SW480 (cell line): Measurements from ENCODE around the gene UTP20.
"Not testable (repeated sequence)": the region's sequence is repeated elsewhere in the genome, so short reads cannot be mapped to it uniquely, and the experiment has no call there.

Source experiments
- DNase-seq: peaks from one replicate; pipeline ENCODE4 v3.0.0-alpha.2; 2016; ENCODE audit warnings: low spot score

Gene UTP20

GRCh38 chr12:101327546-101327945 lies 47.6 kb downstream of the UTP20 start:
- DNase-seq: no peak

- no peak for DNase-seq
These were observed 49.0 kb downstream of the UTP20 start for GRCh38 chr12:101328917-101329316.

- no peak for DNase-seq
These were observed 50.7 kb downstream of the UTP20 start for GRCh38 chr12:101330631-101331030.

- no peak for DNase-seq
These were observed 56.5 kb downstream of the UTP20 start for GRCh38 chr12:101336437-101336836.

- no peak for DNase-seq
These were observed 58.2 kb downstream of the UTP20 start for GRCh38 chr12:101338087-101338486.

GRCh38 chr12:101343893-101344292 lies 64.0 kb downstream of the UTP20 start:
- no peak for DNase-seq

GRCh38 chr12:101351682-101352081 lies 71.8 kb downstream of the UTP20 start:
- DNase-seq: no peak

- no peak for DNase-seq
These were observed 76.9 kb downstream of the UTP20 start for GRCh38 chr12:101356794-101357193.

- no peak for DNase-seq
These were observed 81.5 kb downstream of the UTP20 start for GRCh38 chr12:101361455-101361854.

GRCh38 chr12:101368016-101368415 lies 88.1 kb downstream of the UTP20 start:
- no peak for DNase-seq

- DNase-seq: no peak
These were observed 92.5 kb downstream of the UTP20 start for GRCh38 chr12:101372431-101372830.

GRCh38 chr12:101375573-101375972 lies 95.7 kb downstream of the UTP20 start:
- no peak for DNase-seq

- no peak for DNase-seq
These were observed 99.2 kb downstream of the UTP20 start for GRCh38 chr12:101379149-101379548.

- not testable (repeated sequence) for DNase-seq
These were observed 111.3 kb downstream of the UTP20 start for GRCh38 chr12:101391181-101391580.

- peak; percentile 39 for DNase-seq
These were observed 127.1 kb downstream of the UTP20 start for GRCh38 chr12:101407049-101407435.

- peak; percentile 82 for DNase-seq
These were observed 127.8 kb downstream of the UTP20 start, which contains the start of gene ARL1 for GRCh38 chr12:101407436-101408345. Gene ARL1, minus strand, starts transcription at chr12:101407772. Its CDS starts 127 bp downstream, at chr12:101407645.

GRCh38 chr12:101410169-101410568 lies 130.3 kb downstream of the UTP20 start:
- not testable (repeated sequence) for DNase-seq

- DNase-seq: peak; percentile 54
These were observed 134.7 kb downstream of the UTP20 start for GRCh38 chr12:101414533-101415119.

GRCh38 chr12:101415228-101415627 lies 135.3 kb downstream of the UTP20 start:
- DNase-seq: no peak

GRCh38 chr12:101422066-101422465 lies 142.2 kb downstream of the UTP20 start:
- not testable (repeated sequence) for DNase-seq

GRCh38 chr12:101424620-101425019 lies 144.7 kb downstream of the UTP20 start:
- no peak for DNase-seq

- no peak for DNase-seq
These were observed 150.6 kb downstream of the UTP20 start for GRCh38 chr12:101430456-101430855.

- DNase-seq: no peak
These were observed 156.2 kb downstream of the UTP20 start for GRCh38 chr12:101436136-101436535.
